Activated T-cell treated with anti-CD3 and anti-CD28 coated beads for 24 hours (primary cell): ENCODE data around the gene CLSTN1.
"Not testable (repeated sequence)": the region's sequence is repeated elsewhere in the genome, so short reads cannot be mapped to it uniquely, and the experiment has no call there.

Experiments
- DNase-seq: peaks from one replicate; pipeline ENCODE4 v3.0.0-alpha.2; 2020; ENCODE audit warnings: low read depth

The CLSTN1 gene

GRCh38 chr1:9762446-9762845 is 61.3 kb downstream of the CLSTN1 start:
- DNase-seq: not testable (repeated sequence)

- DNase-seq: no peak
Measured at GRCh38 chr1:9761855-9762254, 61.9 kb downstream of the CLSTN1 start.

DNA sequence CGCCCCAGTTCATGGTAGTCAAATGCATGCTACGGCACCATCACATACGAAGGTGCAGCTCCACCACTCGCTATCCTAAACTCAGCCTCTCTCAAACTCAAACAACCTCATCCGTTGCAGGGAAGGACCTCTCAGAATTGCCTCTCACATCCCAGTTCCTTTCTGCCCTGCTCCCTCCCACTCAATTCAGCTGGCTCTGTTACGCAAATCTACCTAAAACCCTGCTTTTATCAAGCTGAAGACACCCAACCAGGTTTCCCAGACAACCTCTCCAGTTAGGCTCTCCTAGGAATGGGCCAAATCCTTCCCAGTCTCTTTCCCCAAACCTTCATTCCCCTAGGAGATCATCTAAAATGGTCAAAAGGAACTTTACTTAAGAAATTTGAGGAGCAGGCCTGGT is 62.9 kb downstream of the CLSTN1 start:
- no peak for DNase-seq

DNA sequence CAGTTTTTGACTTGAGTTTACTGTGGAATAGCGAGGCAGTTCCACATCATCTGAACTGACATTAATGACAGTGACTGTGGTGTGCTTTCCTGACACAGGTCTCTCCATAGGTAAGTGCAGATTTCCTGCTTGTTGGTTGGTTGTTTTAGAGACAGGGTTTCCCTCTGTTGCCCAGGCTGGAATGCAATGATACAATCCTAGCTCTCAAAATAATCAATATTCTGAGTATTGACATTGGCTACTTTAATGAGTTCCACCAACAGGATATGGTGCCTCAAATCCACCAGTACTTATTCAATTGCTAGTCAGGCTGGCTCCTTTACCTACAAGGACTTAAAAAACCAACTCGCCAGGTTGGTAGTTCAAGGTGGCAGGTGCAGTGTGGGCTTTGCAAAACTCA is 63.8 kb downstream of the CLSTN1 start:
- no peak for DNase-seq

- no peak for DNase-seq
Measured at GRCh38 chr1:9758559-9759121, 65.1 kb downstream of the CLSTN1 start.

DNA sequence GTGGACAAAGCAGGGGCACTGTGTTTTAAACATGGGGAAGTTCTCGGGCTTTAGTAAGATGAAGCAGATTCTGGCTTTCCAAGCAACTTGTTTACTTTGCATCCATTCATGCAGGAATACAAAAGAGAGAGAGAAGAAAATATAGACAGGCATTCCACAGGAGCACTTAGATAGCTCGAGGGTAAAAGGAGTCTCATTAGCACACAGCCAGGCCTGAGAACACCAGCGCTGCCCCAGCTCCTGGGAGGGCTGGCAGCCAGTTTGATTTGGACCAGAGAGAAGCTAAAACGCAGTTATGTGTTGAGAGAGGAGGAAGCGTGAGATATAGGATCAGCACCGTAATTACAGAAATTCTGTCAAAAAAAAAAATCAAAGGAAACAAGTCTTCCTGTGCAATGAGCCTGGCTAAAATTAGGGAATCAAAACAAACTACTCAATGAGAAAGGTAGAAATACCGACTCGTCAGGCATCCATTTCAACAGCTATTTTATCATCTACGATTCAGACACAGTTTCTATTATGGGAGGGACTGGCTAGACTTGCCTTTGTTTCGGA is 68.2 kb downstream of the CLSTN1 start:
- no peak for DNase-seq

- DNase-seq: no peak
Measured at GRCh38 chr1:9753121-9753531, 70.6 kb downstream of the CLSTN1 start.

- no peak for DNase-seq
Measured at GRCh38 chr1:9751971-9752370, 71.8 kb downstream of the CLSTN1 start.

DNA sequence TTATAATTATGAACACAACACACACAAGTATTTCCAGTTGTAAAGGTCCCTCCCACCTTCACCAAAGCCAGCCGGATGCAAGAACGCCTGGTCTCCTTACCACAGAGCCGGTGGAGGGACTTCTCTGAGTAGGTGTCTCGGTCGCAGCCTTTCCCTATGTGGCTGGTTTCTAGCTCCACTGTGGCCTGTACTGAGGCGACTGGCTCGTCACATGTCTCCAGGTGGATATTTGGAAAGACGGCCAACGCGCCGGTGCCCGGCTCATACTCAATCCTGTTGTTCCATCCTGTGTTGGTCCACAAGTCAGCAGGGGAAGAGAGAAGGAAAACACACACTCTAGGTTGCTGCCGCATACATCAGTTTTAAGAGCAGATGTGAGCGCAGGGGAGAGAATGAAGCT is 74.4 kb downstream of the CLSTN1 start:
- DNase-seq: no peak

- not testable (repeated sequence) for DNase-seq
Measured at GRCh38 chr1:9748391-9748790, 75.4 kb downstream of the CLSTN1 start.

GRCh38 chr1:9746651-9747050 is 77.1 kb downstream of the CLSTN1 start:
- no peak for DNase-seq

DNA sequence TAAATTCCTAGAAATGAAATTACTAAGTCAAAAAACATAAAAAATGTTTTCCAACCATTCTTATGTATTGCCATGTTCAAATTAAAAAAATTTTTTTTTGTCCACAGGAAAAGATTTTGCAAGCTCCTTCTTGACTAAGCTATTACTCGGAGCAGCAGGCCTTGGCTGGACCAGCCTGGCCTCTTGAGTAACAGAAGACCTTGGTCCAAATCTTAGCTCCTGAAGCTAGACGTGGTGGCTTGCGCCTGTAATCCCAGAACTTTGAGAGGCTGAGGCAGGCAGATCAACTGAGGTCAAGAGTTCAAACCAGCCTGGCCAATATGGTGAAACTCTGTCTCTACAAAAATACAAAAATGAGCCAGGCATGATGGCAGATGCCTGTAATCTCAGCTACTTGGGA is 77.6 kb downstream of the CLSTN1 start:
- no peak for DNase-seq

GRCh38 chr1:9744106-9744799 is 79.5 kb downstream of the CLSTN1 start:
- no peak for DNase-seq

DNA sequence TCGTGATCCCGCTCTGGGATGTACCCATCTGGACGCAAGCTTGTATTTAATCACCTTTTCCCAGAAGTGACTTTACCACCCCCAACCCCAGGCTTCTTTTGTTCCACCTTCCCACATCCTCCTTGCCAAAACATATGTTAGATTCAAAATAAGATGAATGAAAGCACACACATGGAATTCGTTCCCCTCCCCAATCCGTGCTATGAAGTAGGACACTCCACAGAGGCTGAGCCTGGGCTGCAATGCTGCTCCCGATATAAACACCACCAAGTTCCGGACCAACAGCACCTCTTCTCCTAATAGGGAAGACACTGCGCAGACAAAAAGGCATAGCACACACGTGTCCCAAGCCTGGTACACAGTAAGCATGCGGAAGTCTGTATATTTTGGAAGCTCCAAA is 86.1 kb downstream of the CLSTN1 start:
- no peak for DNase-seq

GRCh38 chr1:9737057-9737456 is 86.7 kb downstream of the CLSTN1 start:
- no peak for DNase-seq

GRCh38 chr1:9736241-9736640 is 87.5 kb downstream of the CLSTN1 start:
- no peak for DNase-seq

DNA sequence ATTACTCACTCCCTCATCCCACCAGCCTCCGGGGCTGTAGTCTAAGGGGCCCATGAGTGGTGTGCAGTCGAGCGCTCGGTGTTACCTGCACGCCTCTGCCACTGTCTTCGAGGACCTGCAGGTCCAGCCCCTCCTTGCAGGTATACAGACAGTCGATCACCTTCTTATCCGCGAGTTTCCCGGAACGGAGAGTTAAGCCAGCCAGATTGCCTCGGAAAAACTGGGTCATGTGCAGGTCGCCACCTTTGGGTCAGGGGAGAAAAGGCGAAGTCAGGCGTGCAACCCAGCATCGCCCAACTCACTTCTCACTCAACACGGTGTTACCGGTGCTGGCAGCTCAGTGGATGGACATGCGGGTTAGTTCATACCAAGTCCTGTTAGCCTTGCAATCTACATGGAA is 88.0 kb downstream of the CLSTN1 start:
- no peak for DNase-seq

- no peak for DNase-seq
Measured at GRCh38 chr1:9733160-9733789, 90.5 kb downstream of the CLSTN1 start.

DNA sequence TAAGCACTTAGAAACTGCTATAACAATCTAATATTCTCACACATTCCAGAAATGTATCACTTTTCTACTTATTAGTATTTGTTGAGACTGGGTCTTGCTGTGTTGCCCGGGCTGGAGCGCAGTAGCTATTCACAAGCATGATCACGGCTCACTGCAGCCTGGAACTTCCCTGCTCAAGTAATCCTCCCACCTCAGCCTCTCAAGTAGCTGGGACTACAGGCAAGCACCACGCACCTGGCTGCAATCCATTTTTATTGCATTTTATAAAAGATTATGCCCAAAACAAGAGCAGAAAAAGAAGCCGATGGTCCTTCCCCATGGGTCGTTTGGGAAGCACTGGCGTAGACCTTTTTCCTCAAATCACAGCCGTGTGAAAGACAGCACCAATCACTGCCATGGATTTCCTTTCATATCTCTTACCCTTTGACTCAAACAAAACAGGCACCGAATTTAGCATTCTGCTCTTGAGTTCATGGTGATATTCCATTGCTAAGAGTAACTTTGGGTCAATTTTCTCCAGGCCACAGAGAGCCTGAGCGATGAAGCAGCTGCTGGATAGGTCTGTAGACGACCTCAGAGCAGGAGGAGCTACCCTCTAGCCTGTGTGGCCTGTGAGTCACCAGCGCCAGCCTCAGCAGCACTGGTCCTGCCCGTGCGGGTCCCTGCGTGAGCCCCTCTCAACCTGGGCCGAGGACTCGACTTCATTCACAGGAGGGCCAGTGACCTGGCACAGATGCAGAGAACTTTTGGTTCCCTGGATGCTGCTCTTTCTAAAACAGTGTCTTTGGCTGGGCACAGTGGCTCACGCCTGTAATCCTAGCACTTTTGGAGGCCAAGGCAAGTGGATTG is 91.4 kb downstream of the CLSTN1 start:
- no peak for DNase-seq

DNA sequence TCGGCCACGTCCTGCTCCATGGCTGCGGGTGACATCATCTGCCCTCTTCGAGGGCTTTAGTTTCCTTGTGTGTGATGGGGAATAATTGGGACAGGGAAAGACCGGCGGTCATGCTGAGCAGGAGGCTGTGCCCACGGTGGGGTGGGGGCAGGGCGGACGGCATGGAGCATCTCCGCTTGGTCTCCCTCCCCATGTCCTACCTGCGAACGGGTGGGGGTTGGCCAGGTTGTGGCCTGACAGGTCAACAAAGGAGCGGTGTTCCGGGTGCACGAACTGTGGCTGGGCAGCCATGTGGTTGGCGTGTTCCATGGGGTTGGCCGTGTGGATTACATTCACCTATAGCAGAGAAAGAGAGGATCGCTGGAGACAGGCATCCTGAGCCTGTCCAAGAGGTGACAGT is 92.2 kb downstream of the CLSTN1 start:
- no peak for DNase-seq

- DNase-seq: no peak
Measured at GRCh38 chr1:9731051-9731537, 92.7 kb downstream of the CLSTN1 start.
